ENCODE measurements around the gene COX6A2.

Gene COX6A2

GRCh38 chr16:31410082-31410481 lies 18.1 kb downstream of the COX6A2 start:
- DNase-seq (ENCODE audit: low read depth in 3 of 3): no peak

DNA sequence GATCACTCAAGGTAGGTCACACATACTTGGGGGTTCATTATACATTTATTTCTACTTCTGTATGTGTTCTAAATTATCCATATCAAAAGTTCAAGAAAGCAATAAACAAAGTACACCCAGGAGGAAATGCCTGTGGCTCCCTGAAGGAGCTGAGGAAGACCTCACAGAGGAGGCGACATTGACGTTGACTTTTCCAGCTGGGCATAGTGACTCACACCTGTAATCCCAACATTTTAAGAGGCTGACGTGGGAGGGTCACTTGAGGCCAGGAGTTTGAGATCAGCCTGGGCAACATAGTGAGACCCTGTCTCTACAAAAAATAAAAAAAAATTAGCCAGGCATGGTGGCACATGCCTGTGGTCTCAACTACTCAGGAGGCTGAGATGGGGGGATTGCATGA lies 18.7 kb downstream of the COX6A2 start:
- DNase-seq (ENCODE audit: low read depth in 3 of 3): no peak

DNA sequence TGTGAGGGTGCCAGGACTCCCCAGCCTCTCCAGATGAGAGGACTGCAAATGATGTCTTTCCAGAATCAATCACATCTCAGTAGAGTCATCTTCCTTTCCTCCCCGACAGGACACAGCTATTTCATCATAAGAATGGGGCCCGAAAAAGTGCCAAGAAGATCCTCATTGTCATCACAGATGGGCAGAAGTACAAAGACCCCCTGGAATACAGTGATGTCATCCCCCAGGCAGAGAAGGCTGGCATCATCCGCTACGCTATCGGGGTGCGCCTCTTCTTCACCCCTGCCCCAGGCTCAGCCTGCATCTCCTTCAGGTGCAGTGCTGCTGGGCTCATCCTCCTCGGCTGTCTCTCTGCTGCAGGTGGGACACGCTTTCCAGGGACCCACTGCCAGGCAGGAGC lies 20.8 kb downstream of the COX6A2 start:
- DNase-seq (ENCODE audit: low read depth in 3 of 3): no peak

DNA sequence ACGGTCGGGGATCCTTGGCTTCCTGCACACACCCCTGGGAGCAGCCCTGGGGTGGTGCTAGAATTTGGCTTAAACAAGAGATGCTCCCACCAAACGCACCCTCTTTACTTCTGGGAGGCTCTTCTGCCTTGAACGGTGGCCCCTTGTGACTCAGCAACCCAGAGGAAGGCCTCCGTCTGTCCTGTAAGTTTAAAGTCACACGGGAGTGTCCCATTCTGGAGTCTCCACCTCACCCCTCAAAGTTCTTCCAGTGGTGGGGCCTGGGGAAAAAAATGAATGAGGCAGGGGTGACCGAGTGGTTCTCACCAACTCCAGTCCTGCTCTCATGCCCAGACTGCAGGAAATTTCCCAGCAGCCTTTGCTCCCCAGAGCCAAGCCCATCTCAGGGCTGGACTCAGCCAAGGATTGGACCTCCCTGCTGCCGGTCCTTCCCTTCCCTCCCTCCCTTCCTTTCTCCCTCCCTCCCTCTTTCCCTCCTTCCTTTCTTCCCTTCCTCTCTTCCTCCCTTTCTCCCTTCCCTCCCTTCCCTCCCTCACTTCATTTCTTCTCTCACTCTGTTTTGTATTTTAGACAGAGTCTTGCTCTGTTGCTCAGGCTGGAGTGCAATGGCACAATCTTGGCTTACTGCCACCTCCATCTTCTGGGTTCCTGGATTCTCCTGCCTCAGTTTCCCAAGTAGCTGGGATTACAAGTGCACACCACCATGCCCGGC lies 23.7 kb downstream of the COX6A2 start:
- DNase-seq (ENCODE audit: low read depth in 3 of 3): no peak

- no peak for DNase-seq (ENCODE audit: low read depth in 3 of 3)
Observed at GRCh38 chr16:31403590-31404352, 24.4 kb downstream of the COX6A2 start.

DNA sequence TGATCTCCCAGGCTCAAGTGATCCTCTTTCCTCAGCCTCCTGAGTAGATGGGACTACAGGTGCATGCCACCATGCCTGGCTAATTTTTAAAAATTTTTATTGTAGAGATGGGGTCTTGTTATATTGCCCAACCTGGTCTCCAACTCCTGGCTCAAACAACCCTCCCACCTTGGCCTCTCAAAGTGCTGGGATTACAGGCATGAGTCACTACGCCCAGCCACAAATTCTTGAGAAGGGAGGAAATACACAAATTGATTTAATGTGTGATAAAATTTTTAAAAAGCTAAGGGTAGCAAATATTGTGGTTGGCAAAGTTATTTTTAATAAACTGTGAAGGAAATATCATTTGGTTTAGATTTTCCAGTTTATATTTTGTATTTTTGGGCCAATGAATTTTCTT lies 25.5 kb downstream of the COX6A2 start:
- DNase-seq (ENCODE audit: low read depth in 3 of 3): no peak

- no peak for DNase-seq (ENCODE audit: low read depth in 3 of 3)
Observed at GRCh38 chr16:31401436-31401835, 26.7 kb downstream of the COX6A2 start.

GRCh38 chr16:31400191-31400590 lies 28.0 kb downstream of the COX6A2 start:
- no peak for DNase-seq (ENCODE audit: low read depth in 3 of 3)

- no peak for DNase-seq (ENCODE audit: low read depth in 3 of 3)
Observed at GRCh38 chr16:31397701-31398100, 30.5 kb downstream of the COX6A2 start.

GRCh38 chr16:31397096-31397660 lies 31.0 kb downstream of the COX6A2 start:
- DNase-seq (ENCODE audit: low read depth in 3 of 3): no peak

DNA sequence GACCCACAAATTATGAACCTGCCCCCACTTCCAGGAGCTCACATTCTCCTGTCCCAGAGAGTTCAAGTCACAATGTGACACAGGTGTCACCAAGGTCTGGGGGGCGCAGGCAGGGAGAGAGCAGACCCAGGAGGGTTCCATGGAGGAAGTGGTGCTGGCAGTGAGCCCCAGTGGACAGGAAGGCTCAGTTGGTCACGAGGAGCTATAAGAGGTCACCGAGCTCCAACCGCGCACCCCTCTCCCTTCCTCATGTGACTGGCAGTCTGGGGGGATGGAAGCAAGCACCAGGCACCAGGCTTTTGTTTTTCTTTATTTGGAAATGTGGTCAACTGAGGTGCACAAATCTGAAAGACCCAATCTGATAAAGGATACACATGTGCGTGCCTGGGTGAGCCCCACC lies 32.5 kb downstream of the COX6A2 start:
- no peak for DNase-seq (ENCODE audit: low read depth in 3 of 3)

DNA sequence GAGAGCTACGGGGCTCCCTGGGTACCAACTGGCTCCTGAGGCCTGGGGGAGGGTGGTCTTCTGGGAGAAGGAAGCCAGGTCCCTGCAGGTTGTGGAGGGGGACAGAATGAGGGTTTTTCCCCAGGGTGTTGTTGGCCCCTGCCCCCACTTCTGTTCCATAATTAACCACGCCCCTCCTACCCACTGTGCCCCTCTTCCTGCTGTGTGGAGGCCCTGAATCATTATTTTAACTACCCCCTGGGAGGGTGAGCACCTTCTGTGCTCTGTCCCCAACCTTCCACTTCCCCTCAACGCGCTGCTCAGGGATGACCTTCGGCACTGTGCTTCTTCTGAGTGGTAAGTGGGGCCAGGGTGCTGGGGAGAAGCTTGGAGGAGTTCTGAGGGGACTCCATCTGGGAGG lies 35.1 kb downstream of the COX6A2 start, which contains the start of gene ITGAD:
Gene ITGAD, plus strand, starts transcription at position 280 of the 400 bp plus-strand sequence. Its CDS starts 26 bp downstream, at position 306.
- DNase-seq (ENCODE audit: low read depth in 3 of 3): no peak

DNA sequence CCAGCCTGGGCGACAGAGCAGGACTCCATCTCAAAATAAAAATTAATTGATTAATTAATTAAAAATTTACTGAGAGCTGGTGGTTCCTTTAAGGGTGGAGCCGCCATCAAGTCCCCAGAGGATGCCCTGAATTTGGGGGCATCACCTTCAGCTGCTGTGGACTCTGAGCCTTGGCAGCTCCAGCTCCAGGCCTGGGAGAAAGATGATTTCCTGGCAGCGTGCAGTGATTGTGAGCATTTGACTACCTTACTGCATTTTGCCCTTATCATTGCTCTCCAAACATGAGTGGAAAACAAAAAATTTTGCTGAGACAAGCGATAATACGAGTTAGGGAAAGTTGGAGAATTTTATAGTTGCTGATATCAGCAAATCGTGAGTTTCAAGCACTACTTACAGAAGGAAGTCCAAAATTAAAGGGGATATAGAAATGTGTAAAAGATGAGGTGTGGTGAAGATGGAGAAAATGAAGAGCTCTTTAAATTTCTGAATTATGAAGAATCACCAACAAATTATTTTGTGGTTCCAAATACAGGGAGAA lies 37.6 kb downstream of the COX6A2 start:
- DNase-seq (ENCODE audit: low read depth in 3 of 3): no peak

- no peak for DNase-seq (ENCODE audit: low read depth in 3 of 3)
Observed at GRCh38 chr16:31388535-31388934, 39.6 kb downstream of the COX6A2 start.

- no peak for DNase-seq (ENCODE audit: low read depth in 3 of 3)
Observed at GRCh38 chr16:31386157-31386984, 41.8 kb downstream of the COX6A2 start.

DNA sequence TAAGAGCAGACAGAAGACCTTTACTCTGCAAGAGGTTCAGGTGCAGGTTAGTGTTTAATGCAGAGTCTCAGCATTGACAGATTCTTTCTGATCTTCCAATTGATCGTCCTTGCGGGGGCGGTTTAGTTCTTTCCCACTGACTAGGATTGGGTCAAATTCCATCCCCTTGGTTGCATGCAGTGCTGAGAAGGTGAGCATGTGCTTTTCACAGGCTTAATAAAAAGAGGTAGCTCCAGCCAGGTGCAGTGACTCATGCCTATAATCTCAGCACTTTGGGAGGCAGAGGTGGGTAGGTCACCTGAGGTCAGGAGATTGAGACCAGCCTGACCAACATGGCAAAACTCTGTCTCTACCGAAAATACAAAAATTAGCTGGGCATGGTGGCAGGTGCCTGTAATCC lies 42.5 kb downstream of the COX6A2 start:
- DNase-seq (ENCODE audit: low read depth in 3 of 3): no peak

DNA sequence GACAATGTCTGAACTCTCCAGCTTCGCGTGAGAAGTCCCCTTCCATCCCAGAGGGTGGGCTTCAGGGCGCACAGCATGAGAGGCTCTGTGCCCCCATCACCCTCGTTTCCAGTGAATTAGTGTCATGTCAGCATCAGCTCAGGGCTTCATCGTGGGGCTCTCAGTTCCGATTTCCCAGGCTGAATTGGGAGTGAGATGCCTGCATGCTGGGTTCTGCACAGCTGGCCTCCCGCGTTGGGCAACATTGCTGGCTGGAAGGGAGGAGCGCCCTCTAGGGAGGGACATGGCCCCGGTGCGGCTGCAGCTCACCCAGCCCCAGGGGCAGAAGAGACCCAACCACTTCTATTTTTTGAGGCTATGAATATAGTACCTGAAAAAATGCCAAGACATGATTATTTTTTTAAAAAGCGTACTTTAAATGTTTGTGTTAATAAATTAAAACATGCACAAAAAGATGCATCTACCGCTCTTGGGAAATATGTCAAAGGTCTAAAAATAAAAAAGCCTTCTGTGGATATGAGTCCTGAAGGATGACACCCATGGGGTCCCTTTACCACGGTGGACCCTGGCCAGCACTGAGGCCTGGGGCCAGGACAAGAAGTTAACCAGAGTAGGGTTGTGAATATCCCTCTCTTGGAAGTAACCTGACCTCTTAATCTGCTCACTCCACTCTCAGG lies 45.5 kb downstream of the COX6A2 start:
- peak; percentile 21 to 40 (median 26) for DNase-seq (ENCODE audit: low read depth in 3 of 3)

DNA sequence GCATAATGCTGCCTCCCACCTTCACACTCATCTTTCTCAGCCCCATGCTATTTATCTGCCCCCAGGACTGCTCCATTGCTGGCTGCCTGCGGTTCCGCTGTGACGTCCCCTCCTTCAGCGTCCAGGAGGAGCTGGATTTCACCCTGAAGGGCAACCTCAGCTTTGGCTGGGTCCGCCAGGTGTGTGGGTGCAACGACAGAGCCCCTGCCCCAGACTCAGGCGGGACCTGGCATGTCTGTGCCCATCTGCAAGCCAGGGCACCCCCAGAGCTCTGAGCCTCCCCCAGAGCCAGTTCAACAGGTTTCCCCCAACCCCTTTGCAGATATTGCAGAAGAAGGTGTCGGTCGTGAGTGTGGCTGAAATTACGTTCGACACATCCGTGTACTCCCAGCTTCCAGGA lies 48.0 kb downstream of the COX6A2 start:
- no peak for DNase-seq (ENCODE audit: low read depth in 3 of 3)
